Measurements from ENCODE around the gene EFS.
"Not testable (repeated sequence)": the region's sequence is repeated elsewhere in the genome, so short reads cannot be mapped to it uniquely, and the experiment has no call there.

The EFS gene
- total RNA-seq: 0 reads per million in 2 donors

- DNase-seq: no peak
Measured at GRCh38 chr14:23365036-23365731, at the start of gene EFS. TSS of gene EFS (minus strand) at chr14:23365172. CDS start at chr14:23365025, 147 bp downstream.

- no peak for DNase-seq
Measured at GRCh38 chr14:23414254-23414653, 49.3 kb upstream of the EFS start.

- DNase-seq: no peak
Measured at GRCh38 chr14:23413681-23414080, 48.7 kb upstream of the EFS start.

- DNase-seq: no peak
Measured at GRCh38 chr14:23411563-23412525, 46.9 kb upstream of the EFS start.

GRCh38 chr14:23409966-23410635 is 45.1 kb upstream of the EFS start:
- no peak for DNase-seq

- DNase-seq: no peak
Measured at GRCh38 chr14:23409475-23409874, 44.5 kb upstream of the EFS start.

- DNase-seq: no peak
Measured at GRCh38 chr14:23408307-23408630, 43.3 kb upstream of the EFS start.

- no peak for DNase-seq
Measured at GRCh38 chr14:23407516-23408306, 42.7 kb upstream of the EFS start, which contains the start of gene MYH6. TSS of gene MYH6 (minus strand) at chr14:23408273. CDS start at chr14:23407223, 1,050 bp downstream.

- DNase-seq: no peak
Measured at GRCh38 chr14:23406725-23407355, 41.9 kb upstream of the EFS start.

GRCh38 chr14:23406244-23406643 is 41.3 kb upstream of the EFS start:
- DNase-seq: no peak

- no peak for DNase-seq
Measured at GRCh38 chr14:23405516-23406025, 40.6 kb upstream of the EFS start.

GRCh38 chr14:23405096-23405495 is 40.1 kb upstream of the EFS start:
- DNase-seq: no peak

- DNase-seq: no peak
Measured at GRCh38 chr14:23404331-23404900, 39.4 kb upstream of the EFS start.

GRCh38 chr14:23403908-23404307 is 38.9 kb upstream of the EFS start:
- DNase-seq: no peak

- no peak for DNase-seq
Measured at GRCh38 chr14:23403139-23403438, 38.1 kb upstream of the EFS start.

GRCh38 chr14:23402296-23403138 is 37.5 kb upstream of the EFS start:
- DNase-seq: no peak

GRCh38 chr14:23401291-23401690 is 36.3 kb upstream of the EFS start:
- DNase-seq: no peak

GRCh38 chr14:23400496-23401149 is 35.7 kb upstream of the EFS start:
- DNase-seq: not testable (repeated sequence)

GRCh38 chr14:23399591-23399990 is 34.6 kb upstream of the EFS start:
- no peak for DNase-seq

- DNase-seq: no peak
Measured at GRCh38 chr14:23399136-23399535, 34.2 kb upstream of the EFS start.

Data from activated gamma-delta T cell (primary cell).